IMR-90 (cell line): ENCODE results near the gene ANAPC5. TPM values are rescaled to one million over a fixed set of nuclear protein-coding genes. Genes with fewer than 3 reads are reported as not detected.

Source experiments
- ATAC-seq: fragments of 200-7000 bp; cut with Tn5 transposase; 2 replicates; pipeline ENCODE4 v1.9.1; 2020; ENCODE audit warnings: low read depth, mild to moderate bottlenecking, moderate library complexity
- BruUV-seq: library from RNA; stranded (reverse); fragments of 400-500 nt; replicated peaks from 2 replicates; lab custom pipeline; 2021; lab: Mats Ljungman, UMichigan
- CTCF ChIA-PET: fragments of 300-600 bp; formaldehyde crosslinking; extraction: SDS; loops from one replicate; lab custom pipeline; 2021; ENCODE audit warnings: antibody characterized with exemption; lab: Yijun Ruan, JAX
- POLR2A ChIA-PET: fragments of 300-600 bp; sonication (Branson Sonifier 250); formaldehyde crosslinking; loops from one replicate; lab custom pipeline; 2022; ENCODE audit warnings: antibody characterized with exemption; ENCODE audit not compliant: unreplicated experiment; lab: Charles Lee
- DNase-seq: peaks from one replicate; pipeline ENCODE4 v3.0.0; 2013
- H2AFZ ChIP-seq: replicated peaks from 2 replicates; pipeline ENCODE3; 2013; ENCODE audit warnings: low read length, mild to moderate bottlenecking; ENCODE audit not compliant: poor library complexity
- H2AK5ac ChIP-seq: 2 replicates; pipeline ENCODE4 v1.6.1; 2013; ENCODE audit warnings: low read depth, low read length, inconsistent platforms
- H2AK9ac ChIP-seq: replicated peaks from 2 replicates; pipeline ENCODE3; 2013; ENCODE audit warnings: mild to moderate bottlenecking, low read depth, low read length, moderate library complexity; ENCODE audit not compliant: poor library complexity
- H2BK120ac ChIP-seq: 2 replicates; pipeline ENCODE4 v1.6.1; 2013; ENCODE audit warnings: low read depth, low read length, inconsistent platforms
- H2BK15ac ChIP-seq: 3 replicates; pipeline ENCODE4 v1.6.1; 2013; ENCODE audit warnings: low read depth, low read length, inconsistent platforms
- H2BK20ac ChIP-seq: 2 replicates; pipeline ENCODE4 v1.6.1; 2013; ENCODE audit warnings: low read depth, mild to moderate bottlenecking, inconsistent platforms, low read length, moderate library complexity
- H2BK5ac ChIP-seq: 2 replicates; pipeline ENCODE4 v1.6.1; 2013; ENCODE audit warnings: mild to moderate bottlenecking, low read depth, low read length, inconsistent platforms; ENCODE audit not compliant: poor library complexity, severe bottlenecking
- H3K14ac ChIP-seq: replicated peaks from 2 replicates; pipeline ENCODE4 v1.6.1; 2013; ENCODE audit warnings: low read depth, low read length, inconsistent platforms
- H3K18ac ChIP-seq: 2 replicates; pipeline ENCODE4 v1.6.1; 2013; ENCODE audit warnings: low read depth, low read length, control low read depth
- H3K23ac ChIP-seq: 2 replicates; pipeline ENCODE4 v1.6.1; 2013; ENCODE audit warnings: low read depth, low read length, inconsistent platforms
- H3K27ac ChIP-seq: 2 replicates; pipeline ENCODE4 v1.5.1; 2013; ENCODE audit warnings: mild to moderate bottlenecking, control low read depth, low read length; ENCODE audit not compliant: insufficient read depth
- H3K27me3 ChIP-seq: 2 replicates; pipeline ENCODE4 v1.6.1; 2013; ENCODE audit warnings: low read length; ENCODE audit not compliant: control insufficient read depth, insufficient read depth
- H3K36me3 ChIP-seq: 2 replicates; pipeline ENCODE4 v1.6.1; 2013; ENCODE audit warnings: low read length, mixed read lengths; ENCODE audit not compliant: control insufficient read depth, insufficient read depth
- H3K4ac ChIP-seq: 2 replicates; pipeline ENCODE4 v1.6.1; 2013; ENCODE audit warnings: low read depth, low read length, inconsistent platforms
- H3K4me1 ChIP-seq: 2 replicates; pipeline ENCODE4 v1.6.1; 2013; ENCODE audit warnings: low read length, mixed read lengths; ENCODE audit not compliant: control insufficient read depth, insufficient read depth
- H3K4me2 ChIP-seq: 2 replicates; pipeline ENCODE4 v1.6.1; 2013; ENCODE audit warnings: low read depth, mild to moderate bottlenecking, control low read depth, low read length, moderate library complexity
- H3K4me3 ChIP-seq: 2 replicates; pipeline ENCODE4 v1.5.1; 2013; ENCODE audit warnings: low read depth, mild to moderate bottlenecking, control low read depth, low read length, moderate library complexity; ENCODE audit not compliant: insufficient read depth
- H3K56ac ChIP-seq: 2 replicates; pipeline ENCODE4 v1.6.1; 2013; ENCODE audit warnings: low read length, inconsistent platforms; ENCODE audit not compliant: insufficient read depth; ENCODE audit errors: extremely low read depth
- H3K79me1 ChIP-seq, 2 experiments: 2 replicates each; pipeline ENCODE4 v1.6.1; 2013; ENCODE audit warnings: low read length in 2 of 2, inconsistent platforms in 1 of 2, low read depth in 1 of 2
- H3K9ac ChIP-seq: 2 replicates; pipeline ENCODE4 v1.6.1; 2013; ENCODE audit warnings: low read depth, low read length, control low read depth
- H3K9me1 ChIP-seq: 2 replicates; pipeline ENCODE4 v1.6.1; 2013; ENCODE audit warnings: low read length, inconsistent platforms; ENCODE audit not compliant: insufficient read depth
- H3K9me3 ChIP-seq: 2 replicates; pipeline ENCODE4 v1.6.1; 2013; ENCODE audit warnings: low read length; ENCODE audit not compliant: control insufficient read depth, insufficient read depth
- H4K20me1 ChIP-seq: 2 replicates; pipeline ENCODE4 v1.6.1; 2013; ENCODE audit warnings: low read length, inconsistent platforms; ENCODE audit not compliant: insufficient read depth
- H4K5ac ChIP-seq: 2 replicates; pipeline ENCODE4 v1.6.1; 2013; ENCODE audit warnings: mild to moderate bottlenecking, low read depth, low read length, control low read depth
- H4K8ac ChIP-seq, 2 experiments: 2 replicates each; pipeline ENCODE4 v1.6.1; 2013; ENCODE audit warnings: low read depth in 2 of 2, low read length in 2 of 2, control low read depth in 1 of 2, inconsistent platforms in 1 of 2
- H4K91ac ChIP-seq: 2 replicates; pipeline ENCODE4 v1.6.1; 2013; ENCODE audit warnings: low read depth, low read length, inconsistent platforms; ENCODE audit not compliant: insufficient read depth
- BHLHE40 ChIP-seq: fragments of 150-350 bp; IDR thresholded peaks from 2 replicates; pipeline ENCODE4 v1.6.1; 2016; ENCODE audit warnings: mild to moderate bottlenecking, low read depth, low read length
- CEBPB ChIP-seq: IDR thresholded peaks from 2 replicates; pipeline ENCODE4 v1.6.1; 2012; ENCODE audit warnings: low read depth, low read length, improper control_type of control experiment
- CHD1 ChIP-seq: IDR thresholded peaks from 2 replicates; pipeline ENCODE4 v1.6.1; 2012; ENCODE audit warnings: low read depth, low read length, improper control_type of control experiment
- FOS ChIP-seq: fragments of 150-350 bp; IDR thresholded peaks from 2 replicates; pipeline ENCODE4 v1.6.1; 2016; ENCODE audit warnings: low read depth, low read length
- MAFK ChIP-seq: IDR thresholded peaks from 2 replicates; pipeline ENCODE4 v1.6.1; 2012; ENCODE audit warnings: low read depth, low read length, improper control_type of control experiment
- MAZ ChIP-seq: IDR thresholded peaks from 2 replicates; pipeline ENCODE4 v1.6.1; 2012; ENCODE audit warnings: low read depth, mild to moderate bottlenecking, low read length, improper control_type of control experiment, moderate library complexity, borderline replicate concordance
- MXI1 ChIP-seq: IDR thresholded peaks from 2 replicates; pipeline ENCODE4 v1.6.1; 2012; ENCODE audit warnings: low read depth, mild to moderate bottlenecking, low read length, moderate library complexity, borderline replicate concordance
- NFE2L2 ChIP-seq: fragments of 150-350 bp; IDR thresholded peaks from 2 replicates; pipeline ENCODE4 v1.6.1; 2016; ENCODE audit warnings: low read depth, mild to moderate bottlenecking, low read length
- POLR2A ChIP-seq: IDR thresholded peaks from 2 replicates; pipeline ENCODE4 v1.6.1; 2012; ENCODE audit warnings: mild to moderate bottlenecking, low read depth, low read length
- RAD21 ChIP-seq: IDR thresholded peaks from 2 replicates; pipeline ENCODE4 v1.6.1; 2012; ENCODE audit warnings: low read length, improper control_type of control experiment
- RCOR1 ChIP-seq: IDR thresholded peaks from 2 replicates; pipeline ENCODE4 v1.6.1; 2012; ENCODE audit warnings: mild to moderate bottlenecking, low read length, improper control_type of control experiment; ENCODE audit not compliant: insufficient replicate concordance
- RFX5 ChIP-seq: IDR thresholded peaks from 2 replicates; pipeline ENCODE4 v1.8.0; 2012; ENCODE audit warnings: low read depth, mild to moderate bottlenecking, low read length, moderate library complexity
- SMC3 ChIP-seq: fragments of 150-350 bp; IDR thresholded peaks from 2 replicates; pipeline ENCODE4 v1.6.1; 2016; ENCODE audit warnings: low read depth, mild to moderate bottlenecking, antibody characterized with exemption, low read length, moderate library complexity
- WGBS, 2 experiments: methylation state at CpG; one replicate each; pipeline versions ENCODE4 v1.1.5 to v1.1.7; 2013; ENCODE audit warnings: missing lambda C conversion rate in 2 of 2; ENCODE audit not compliant: insufficient read length in 1 of 2; ENCODE audit errors: extremely low coverage in 2 of 2; 5-methylcytosine and 5-hydroxymethylcytosine counted together
- dilution Hi-C: fragments of 300-500 bp; cut with HindIII; formaldehyde crosslinking; loops from one replicate; pipeline ENCODE4 v1.14.3; 2018; ENCODE audit warnings: low sequenced_read_pairs; ENCODE audit not compliant: unreplicated experiment
- in situ Hi-C: fragments of 300-500 bp; cut with MboI; formaldehyde crosslinking; loops from 3 replicates; pipeline ENCODE4 v1.14.3; 2019; ENCODE audit warnings: low sequenced_read_pairs, inconsistent platforms, mixed read lengths
- intact Hi-C: fragments of 100-400 bp; cut with micrococcal nuclease; formaldehyde crosslinking; loops from 2 replicates; pipeline ENCODE4 v1.10.0; 2022
- polyA plus RNA-seq, 3 experiments: library from polyadenylated mRNA; depleted of rRNA; stranded (reverse); fragments of >200 nt; gene quantifications; 2 replicates each; pipeline ENCODE4 v1.2.3, GENCODE V29; 2012; ENCODE audit warnings: low replicate concordance in 1 of 3
- total RNA-seq: library from RNA; depleted of rRNA; stranded (reverse); fragments of >200 nt; gene quantifications from 2 replicates; pipeline ENCODE4 v1.2.3, GENCODE V29; 2012
- TF ChIP-seq, protein P1 (sequence below): fragments of 150-350 bp; IDR thresholded peaks from 2 replicates; pipeline ENCODE4 v1.6.1; 2017; ENCODE audit warnings: mild to moderate bottlenecking, antibody characterized with exemption, low read length, low read depth
- TF ChIP-seq, protein P2 (sequence below): conservative IDR thresholded peaks from 2 replicates; pipeline ENCODE4 v1.5.1; 2012; ENCODE audit warnings: mild to moderate bottlenecking, low read depth, low read length, improper control_type of control experiment

Gene ANAPC5
- total and polyA plus RNA-seq, 2 of the 4 experiments (the other 2 are of a cell fraction) = 157 to 211 TPM

DNA sequence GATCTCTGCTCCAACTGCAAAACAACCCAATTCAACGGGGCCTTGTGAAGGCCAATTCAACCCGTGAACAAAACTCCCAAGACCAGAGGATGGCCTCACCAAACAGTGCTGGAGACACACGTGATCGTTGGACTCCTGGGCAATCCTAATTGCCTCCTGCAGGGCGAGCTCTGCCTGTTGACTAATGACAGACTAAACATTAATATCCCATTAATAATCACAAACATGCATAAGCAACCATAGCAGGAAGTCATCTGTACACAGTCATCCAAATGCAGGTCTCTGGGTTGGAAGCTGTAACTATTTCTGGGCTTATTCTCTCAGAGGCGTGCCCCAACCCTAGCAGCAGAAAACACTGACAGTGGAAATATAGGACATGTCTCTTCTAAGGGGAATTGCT is 21.0 kb downstream of the ANAPC5 start:
- Histone ChIP-seq H2AK9ac (no peak overlapping the region), H2BK120ac (no peak overlapping the region), H4K20me1 (no peaks in the 10 kb centered on the region), H3K27ac (no peak overlapping the region), H3K23ac (no peak overlapping the region), H3K9ac (no peak overlapping the region), H3K14ac (no peak overlapping the region), H4K5ac (no peak overlapping the region), H3K27me3 (no peaks in the 10 kb centered on the region), H3K9me3 (no peaks in the 10 kb centered on the region), H2BK20ac (no peak overlapping the region), H4K91ac (no peak overlapping the region), H3K56ac (no peak overlapping the region), H3K18ac (no peak overlapping the region), H4K8ac (no peak overlapping the region), H3K79me1 (peaks cover 3 to 10% of the 10 kb centered on the region in 2 experiments; a peak in 2 of 4 replicates), H2BK15ac (no peak overlapping the region), H3K4me2 (no peak overlapping the region), H3K4me1 (no peaks in the 10 kb centered on the region), H3K4me3 (no peak overlapping the region), H2AK5ac (no peak overlapping the region), H2AFZ (no peak overlapping the region), H3K36me3 (peaks cover 41% of the 10 kb centered on the region), H3K4ac (no peak overlapping the region), H2BK5ac (no peak overlapping the region), H3K9me1 (no peaks in the 10 kb centered on the region)
- ATAC-seq (no peak), DNase-seq (no peak)
- 100% methylated on average over 1 of the region's 6 CpGs; no CpG with 5 or more reads in 1 of the 2 experiments for WGBS, 2 experiments
- TF ChIP-seq SMC3 (no peak), RFX5 (no peak), CEBPB (no peak), MAZ (no peak), POLR2A (no peak), RCOR1 (no peak), CHD1 (no peak), NFE2L2 (no peak), RAD21 (no peak), MXI1 (no peak), MAFK (no peak), FOS (no peak), BHLHE40 (no peak)
- TF ChIP-seq, protein P1, sequence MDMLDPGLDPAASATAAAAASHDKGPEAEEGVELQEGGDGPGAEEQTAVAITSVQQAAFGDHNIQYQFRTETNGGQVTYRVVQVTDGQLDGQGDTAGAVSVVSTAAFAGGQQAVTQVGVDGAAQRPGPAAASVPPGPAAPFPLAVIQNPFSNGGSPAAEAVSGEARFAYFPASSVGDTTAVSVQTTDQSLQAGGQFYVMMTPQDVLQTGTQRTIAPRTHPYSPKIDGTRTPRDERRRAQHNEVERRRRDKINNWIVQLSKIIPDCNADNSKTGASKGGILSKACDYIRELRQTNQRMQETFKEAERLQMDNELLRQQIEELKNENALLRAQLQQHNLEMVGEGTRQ = no peak
- TF ChIP-seq, protein P2, sequence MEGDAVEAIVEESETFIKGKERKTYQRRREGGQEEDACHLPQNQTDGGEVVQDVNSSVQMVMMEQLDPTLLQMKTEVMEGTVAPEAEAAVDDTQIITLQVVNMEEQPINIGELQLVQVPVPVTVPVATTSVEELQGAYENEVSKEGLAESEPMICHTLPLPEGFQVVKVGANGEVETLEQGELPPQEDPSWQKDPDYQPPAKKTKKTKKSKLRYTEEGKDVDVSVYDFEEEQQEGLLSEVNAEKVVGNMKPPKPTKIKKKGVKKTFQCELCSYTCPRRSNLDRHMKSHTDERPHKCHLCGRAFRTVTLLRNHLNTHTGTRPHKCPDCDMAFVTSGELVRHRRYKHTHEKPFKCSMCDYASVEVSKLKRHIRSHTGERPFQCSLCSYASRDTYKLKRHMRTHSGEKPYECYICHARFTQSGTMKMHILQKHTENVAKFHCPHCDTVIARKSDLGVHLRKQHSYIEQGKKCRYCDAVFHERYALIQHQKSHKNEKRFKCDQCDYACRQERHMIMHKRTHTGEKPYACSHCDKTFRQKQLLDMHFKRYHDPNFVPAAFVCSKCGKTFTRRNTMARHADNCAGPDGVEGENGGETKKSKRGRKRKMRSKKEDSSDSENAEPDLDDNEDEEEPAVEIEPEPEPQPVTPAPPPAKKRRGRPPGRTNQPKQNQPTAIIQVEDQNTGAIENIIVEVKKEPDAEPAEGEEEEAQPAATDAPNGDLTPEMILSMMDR = no peak
- ChIA-PET POLR2A (no interaction called here), CTCF (no interaction called here)
- BruUV-seq = no TSS peak
- intact Hi-C loops (loop anchor here (5.0 kb wide), 1 partner anchor 71 kb away; the partner anchor contains the start of gene RNF34), in situ Hi-C loops (no loop called here), dilution Hi-C loops (no loop called here)
